CD14-positive monocyte (primary cell): ENCODE results near the gene DMP1. TPM values are rescaled to one million over a fixed set of nuclear protein-coding genes. Genes with fewer than 3 reads are reported as not detected.

Experiments
- DNase-seq, 3 donors: peaks; one replicate each; pipeline ENCODE4 v3.0.0-alpha.2; 2011 to 2022
- H2AFZ ChIP-seq: 2 replicates; pipeline ENCODE4 v1.6.0; 2012; ENCODE audit warnings: mild to moderate bottlenecking, low read depth, low read length, inconsistent platforms; ENCODE audit not compliant: insufficient read depth, poor library complexity, severe bottlenecking
- H3K27ac ChIP-seq, 2 donors: 1 replicate in 1 of 2; 2 replicates in 1 of 2; pipeline ENCODE4 v1.5.1; 2012 to 2013; ENCODE audit warnings: low read length in 2 of 2, control low read depth in 1 of 2, inconsistent platforms in 1 of 2, low read depth in 1 of 2, mild to moderate bottlenecking in 1 of 2
- H3K27me3 ChIP-seq, 2 donors: one replicate each; pipeline versions ENCODE4 v1.6.0 to v1.6.1; 2011 to 2013; ENCODE audit warnings: low read length in 2 of 2; ENCODE audit not compliant: control insufficient read depth in 2 of 2, insufficient read depth in 2 of 2
- H3K36me3 ChIP-seq, 2 donors: replicated peaks in 1 of 2; 1 replicate in 1 of 2; 2 replicates in 1 of 2; pipeline versions ENCODE4 v1.5.1 to v1.6.1; 2012 to 2013; ENCODE audit warnings: low read length in 2 of 2, control low read depth in 1 of 2, inconsistent platforms in 1 of 2, mild to moderate bottlenecking in 1 of 2; ENCODE audit not compliant: insufficient read depth in 2 of 2, control insufficient read depth in 1 of 2
- H3K4me1 ChIP-seq, 2 donors: 1 replicate in 1 of 2; 2 replicates in 1 of 2; pipeline versions ENCODE4 v1.5.1 to v1.6.1; 2012 to 2013; ENCODE audit warnings: low read length in 2 of 2, control low read depth in 1 of 2, inconsistent platforms in 1 of 2, mild to moderate bottlenecking in 1 of 2, moderate library complexity in 1 of 2; ENCODE audit not compliant: insufficient read depth in 2 of 2, control insufficient read depth in 1 of 2
- H3K4me2 ChIP-seq: replicated peaks from 2 replicates; pipeline ENCODE3; 2012; ENCODE audit warnings: low read length, moderate library complexity, mild to moderate bottlenecking; ENCODE audit not compliant: poor library complexity, severe bottlenecking; ENCODE audit errors: extremely low read depth
- H3K4me3 ChIP-seq, 3 experiments: fragments of 200-600 bp in 1 of 3; sonication (generic) in 1 of 3; replicated peaks in 1 of 3; 1 replicate in 2 of 3; 2 replicates in 1 of 3; pipeline ENCODE4 v1.5.1; 2011 to 2013; ENCODE audit warnings: low read length in 3 of 3, mild to moderate bottlenecking in 3 of 3, control low read depth in 2 of 3, low read depth in 2 of 3, inconsistent platforms in 1 of 3, moderate library complexity in 1 of 3
- H3K79me2 ChIP-seq: 2 replicates; pipeline ENCODE4 v1.6.0; 2012; ENCODE audit warnings: mild to moderate bottlenecking, control low read depth, inconsistent platforms, low read length, moderate library complexity; ENCODE audit not compliant: insufficient read depth
- H3K9ac ChIP-seq: 2 replicates; pipeline ENCODE4 v1.6.0; 2017; ENCODE audit warnings: low read length, mild to moderate bottlenecking; ENCODE audit not compliant: insufficient read depth, poor library complexity, severe bottlenecking
- H3K9me3 ChIP-seq, 2 donors: replicated peaks in 1 of 2; 1 replicate in 1 of 2; 2 replicates in 1 of 2; pipeline versions ENCODE4 v1.5.1 to v1.6.1; 2012 to 2013; ENCODE audit warnings: low read length in 2 of 2, control low read depth in 1 of 2; ENCODE audit not compliant: control insufficient read depth in 1 of 2, insufficient read depth in 1 of 2
- H4K20me1 ChIP-seq: 2 replicates; pipeline ENCODE4 v1.6.0; 2012; ENCODE audit warnings: mild to moderate bottlenecking, low read length, control low read depth, moderate library complexity; ENCODE audit not compliant: insufficient read depth
- H3K27ac Mint-ChIP-seq, 7 donors: one replicate each; pipeline ENCODE4 v1.8.0; 2020; ENCODE audit warnings: mild to moderate bottlenecking in 7 of 7, mixed read lengths in 7 of 7, moderate library complexity in 6 of 7, inconsistent platforms in 2 of 7
- H3K27me3 Mint-ChIP-seq, 3 donors: one replicate each; pipeline ENCODE4 v1.8.0; 2021 to 2022; ENCODE audit warnings: low read depth in 3 of 3, mild to moderate bottlenecking in 3 of 3, mixed read lengths in 3 of 3, moderate library complexity in 3 of 3, inconsistent platforms in 1 of 3
- H3K36me3 Mint-ChIP-seq, 2 donors: one replicate each; pipeline ENCODE4 v1.8.0; 2020; ENCODE audit warnings: mixed read lengths in 2 of 2, inconsistent platforms in 1 of 2, mild to moderate bottlenecking in 1 of 2
- H3K4me1 Mint-ChIP-seq: one replicate; pipeline ENCODE4 v1.8.0; 2020; ENCODE audit warnings: mild to moderate bottlenecking, mixed read lengths
- H3K4me3 Mint-ChIP-seq, 2 donors: one replicate each; pipeline ENCODE4 v1.8.0; 2020; ENCODE audit warnings: mild to moderate bottlenecking in 2 of 2, mixed read lengths in 2 of 2, moderate library complexity in 1 of 2
- H3K9me3 Mint-ChIP-seq, 7 donors: one replicate each; pipeline ENCODE4 v1.8.0; 2020 to 2022; ENCODE audit warnings: mixed read lengths in 7 of 7, mild to moderate bottlenecking in 6 of 7, moderate library complexity in 6 of 7, inconsistent platforms in 2 of 7
- WGBS: methylation state at CpG from one replicate; pipeline ENCODE4 v1.1.5; 2013; ENCODE audit warnings: missing lambda C conversion rate; ENCODE audit not compliant: insufficient coverage; 5-methylcytosine and 5-hydroxymethylcytosine counted together
- intact Hi-C, 2 donors: fragments of 100-400 bp; cut with micrococcal nuclease; formaldehyde crosslinking; loops; one replicate each; pipeline versions ENCODE4 v1.15.0 to v1.15.1; 2023
- polyA plus RNA-seq, 3 donors: library from polyadenylated mRNA; depleted of rRNA in 1 of 3; unstranded in 2 of 3; stranded (reverse) in 1 of 3; fragments of 300-500 nt in 2 of 3; fragments of >200 nt in 1 of 3; fragmentation: Illumina TruSeq in 2 of 3; gene quantifications; 1 replicate in 2 of 3; 2 replicates in 1 of 3; pipeline ENCODE4 v1.2.3, GENCODE V29; 2012 to 2021
- TF ChIP-seq, protein P1 (sequence below): fragments of 200-600 bp; IDR thresholded peaks from one replicate; pipeline ENCODE4 v1.8.0; 2022; ENCODE audit warnings: antibody characterized with exemption, mild to moderate bottlenecking

Gene DMP1
- polyA plus RNA-seq, 3 donors = not detected

GRCh38 chr4:87624698-87625097 is 25.4 kb upstream of the DMP1 start:
- no peaks in the 10 kb centered on the region for H3K4me1 ChIP-seq
- no peak overlapping the region for H3K4me3 Mint-ChIP-seq

GRCh38 chr4:87631668-87632067 is 18.4 kb upstream of the DMP1 start:
- no peak overlapping the region for H3K4me3 Mint-ChIP-seq
- H3K79me2 ChIP-seq = no peaks in the 10 kb centered on the region

More at GRCh38 chr4:87624698-87625097, 25.4 kb upstream of the DMP1 start:
- H3K36me3 Mint-ChIP-seq = no peaks in the 10 kb centered on the region
- H3K27ac Mint-ChIP-seq = no peak overlapping the region
- H3K4me1 Mint-ChIP-seq = no peaks in the 10 kb centered on the region
- H3K36me3 ChIP-seq = no peaks in the 10 kb centered on the region
- H3K4me3 ChIP-seq = no peak overlapping the region
- no peaks in the 10 kb centered on the region for H3K79me2 ChIP-seq
- DNase-seq = no peak
- H3K27ac ChIP-seq = no peak overlapping the region
- H3K4me2 ChIP-seq = no peak overlapping the region
- WGBS = 0% methylated on average over 1 of the region's 2 CpGs
- H3K9me3 ChIP-seq = no peaks in the 10 kb centered on the region
- intact Hi-C loops = no loop called here
- peaks cover 0 to 2% (median 0%) of the 10 kb centered on the region in 7 donors for H3K9me3 Mint-ChIP-seq
- no peak overlapping the region for H2AFZ ChIP-seq
- peaks cover 0 to 3% of the 10 kb centered on the region in 2 donors for H3K27me3 ChIP-seq
- H3K27me3 Mint-ChIP-seq = no peaks in the 10 kb centered on the region
- no peaks in the 10 kb centered on the region for H4K20me1 ChIP-seq
- TF ChIP-seq, protein P1, sequence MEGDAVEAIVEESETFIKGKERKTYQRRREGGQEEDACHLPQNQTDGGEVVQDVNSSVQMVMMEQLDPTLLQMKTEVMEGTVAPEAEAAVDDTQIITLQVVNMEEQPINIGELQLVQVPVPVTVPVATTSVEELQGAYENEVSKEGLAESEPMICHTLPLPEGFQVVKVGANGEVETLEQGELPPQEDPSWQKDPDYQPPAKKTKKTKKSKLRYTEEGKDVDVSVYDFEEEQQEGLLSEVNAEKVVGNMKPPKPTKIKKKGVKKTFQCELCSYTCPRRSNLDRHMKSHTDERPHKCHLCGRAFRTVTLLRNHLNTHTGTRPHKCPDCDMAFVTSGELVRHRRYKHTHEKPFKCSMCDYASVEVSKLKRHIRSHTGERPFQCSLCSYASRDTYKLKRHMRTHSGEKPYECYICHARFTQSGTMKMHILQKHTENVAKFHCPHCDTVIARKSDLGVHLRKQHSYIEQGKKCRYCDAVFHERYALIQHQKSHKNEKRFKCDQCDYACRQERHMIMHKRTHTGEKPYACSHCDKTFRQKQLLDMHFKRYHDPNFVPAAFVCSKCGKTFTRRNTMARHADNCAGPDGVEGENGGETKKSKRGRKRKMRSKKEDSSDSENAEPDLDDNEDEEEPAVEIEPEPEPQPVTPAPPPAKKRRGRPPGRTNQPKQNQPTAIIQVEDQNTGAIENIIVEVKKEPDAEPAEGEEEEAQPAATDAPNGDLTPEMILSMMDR = no peak
- no peak overlapping the region for H3K9ac ChIP-seq

More at GRCh38 chr4:87631668-87632067, 18.4 kb upstream of the DMP1 start:
- Mint-ChIP-seq H3K27ac (no peak overlapping the region), H3K36me3 (no peaks in the 10 kb centered on the region), H3K27me3 (peaks cover 0 to 4% (median 0%) of the 10 kb centered on the region in 3 donors), H3K4me1 (no peaks in the 10 kb centered on the region), H3K9me3 (peaks cover 0 to 6% (median 0%) of the 10 kb centered on the region in 7 donors)
- H3K9me3 ChIP-seq = peaks cover 0 to 7% of the 10 kb centered on the region in 2 donors
- intact Hi-C loops = no loop called here
- H3K4me2 ChIP-seq = no peak overlapping the region
- no peak overlapping the region for H3K4me3 ChIP-seq
- no peaks in the 10 kb centered on the region for H3K4me1 ChIP-seq
- H2AFZ ChIP-seq = no peak overlapping the region
- DNase-seq = no peak
- TF ChIP-seq, protein P1 = no peak
- no peaks in the 10 kb centered on the region for H3K36me3 ChIP-seq
- no peak overlapping the region for H3K27ac ChIP-seq
- H3K9ac ChIP-seq = no peak overlapping the region
- H4K20me1 ChIP-seq = no peaks in the 10 kb centered on the region
- H3K27me3 ChIP-seq = no peaks in the 10 kb centered on the region
